HepG2 (cell line): Measurements from ENCODE around the gene PSMD9. TPM values are rescaled to one million over a fixed set of nuclear protein-coding genes. Genes with fewer than 3 reads are reported as not detected.

Experiments
- ATAC-seq: fragments of 200-7000 bp; cut with Tn5 transposase; 3 replicates; pipeline ENCODE4 v1.9.1; 2020; ENCODE audit warnings: mild to moderate bottlenecking, moderate library complexity
- BruUV-seq: library from RNA; stranded (reverse); fragments of 400-500 nt; replicated peaks from 2 replicates; lab custom pipeline; 2021; lab: Mats Ljungman, UMichigan
- CTCF ChIA-PET: fragments of 300-600 bp; formaldehyde crosslinking; extraction: SDS; loops from one replicate; lab custom pipeline; 2021; ENCODE audit warnings: low total read pairs, inconsistent platforms, low intra/inter-chr PET ratio; lab: Yijun Ruan, JAX
- POLR2A ChIA-PET: fragments of 350-600 bp; sonication (Branson Sonifier 250); formaldehyde crosslinking; loops from one replicate; lab custom pipeline; 2020; ENCODE audit warnings: antibody characterized with exemption, inconsistent platforms; lab: Yijun Ruan, JAX
- DNase-seq: peaks from one replicate; pipeline ENCODE4 v3.0.0-alpha.2; 2015; ENCODE audit warnings: low spot score
- FAIRE-seq: peaks from 3 replicates; lab custom pipeline; 2011; peaks lifted over from hg19 to GRCh38; lab: Jason Lieb, UNC
- H2AFZ ChIP-seq: one replicate; pipeline ENCODE4 v1.6.1; 2011; ENCODE audit warnings: low read length, inconsistent platforms
- H3K27ac ChIP-seq: fragments of 300-600 bp; 3 replicates; pipeline ENCODE4 v1.8.0; 2011; ENCODE audit warnings: mixed run types, mild to moderate bottlenecking, mixed read lengths, low read length, inconsistent platforms; ENCODE audit not compliant: insufficient read depth; ENCODE audit errors: extremely low read length
- H3K27me3 ChIP-seq, 2 experiments: fragments of 200-600 bp in 1 of 2; 2 replicates in 1 of 2; 3 replicates in 1 of 2; pipeline versions ENCODE4 v1.6.0 to v1.8.0; 2011; ENCODE audit warnings: low read length in 2 of 2, mild to moderate bottlenecking in 2 of 2, moderate library complexity in 2 of 2, inconsistent platforms in 1 of 2; ENCODE audit not compliant: insufficient read depth in 2 of 2, control insufficient read depth in 1 of 2
- H3K36me3 ChIP-seq, 2 experiments: fragments of 200-600 bp in 1 of 2; replicated peaks in 1 of 2; 2 replicates in 1 of 2; 3 replicates in 1 of 2; pipeline versions ENCODE4 v1.5.1 to v1.8.0; 2011; ENCODE audit warnings: low read length in 2 of 2, inconsistent platforms in 1 of 2; ENCODE audit not compliant: insufficient read depth in 2 of 2, control insufficient read depth in 1 of 2
- H3K4me1 ChIP-seq: 2 replicates; pipeline ENCODE4 v1.5.1; 2012; ENCODE audit warnings: low read length, inconsistent platforms; ENCODE audit not compliant: insufficient read depth
- H3K4me2 ChIP-seq: 2 replicates; pipeline ENCODE4 v1.6.0; 2011; ENCODE audit warnings: low read depth, low read length, inconsistent platforms
- H3K4me3 ChIP-seq, 3 experiments: fragments of 200-600 bp in 1 of 3; sonication (generic), shearing (Covaris generic) in 1 of 3; replicated peaks in 1 of 3; 2 replicates each; pipeline ENCODE4 v1.5.1; 2011 to 2016; ENCODE audit warnings: low read length in 3 of 3, inconsistent platforms in 2 of 3, low read depth in 2 of 3, mild to moderate bottlenecking in 2 of 3, control low read depth in 1 of 3, mixed read lengths in 1 of 3; ENCODE audit not compliant: insufficient read depth in 1 of 3
- H3K79me2 ChIP-seq: one replicate; pipeline ENCODE4 v1.6.1; 2011; ENCODE audit warnings: low read length, inconsistent platforms; ENCODE audit not compliant: insufficient read depth
- H3K9ac ChIP-seq: 2 replicates; pipeline ENCODE4 v1.6.0; 2011; ENCODE audit warnings: mild to moderate bottlenecking, low read depth, low read length, inconsistent platforms; ENCODE audit not compliant: insufficient read depth
- H3K9me3 ChIP-seq: 2 replicates; pipeline ENCODE4 v1.5.1; 2012; ENCODE audit warnings: mild to moderate bottlenecking, low read length
- H4K20me1 ChIP-seq: 2 replicates; pipeline ENCODE4 v1.6.0; 2011; ENCODE audit warnings: inconsistent platforms, mild to moderate bottlenecking, low read length, moderate library complexity; ENCODE audit not compliant: insufficient read depth
- FOXC1 ChIP-seq: sonication (generic); formaldehyde crosslinking; IDR thresholded peaks from 2 replicates; pipeline ENCODE4 v1.8.0; 2022; ENCODE audit warnings: mild to moderate bottlenecking, missing genetic modification reagents, borderline replicate concordance
- FOXP1 ChIP-seq, 2 experiments: fragments of 450-650 bp in 1 of 2; IDR thresholded peaks; 2 replicates each; pipeline ENCODE4 v1.6.1; 2017 to 2018; ENCODE audit warnings: antibody characterized with exemption in 1 of 2
- HMG20A ChIP-seq: IDR thresholded peaks from 2 replicates; pipeline ENCODE4 v1.6.1; 2016; ENCODE audit warnings: borderline replicate concordance
- HOMEZ ChIP-seq: IDR thresholded peaks from 2 replicates; pipeline ENCODE4 v1.6.1; 2016; ENCODE audit warnings: low read depth
- IRX3 ChIP-seq: sonication (generic); formaldehyde crosslinking; IDR thresholded peaks from 2 replicates; pipeline ENCODE4 v1.8.1; 2023; ENCODE audit warnings: mild to moderate bottlenecking, low read depth, missing genetic modification reagents, borderline replicate concordance
- NFE2L1 ChIP-seq: sonication (generic); formaldehyde crosslinking; IDR thresholded peaks from 2 replicates; pipeline ENCODE4 v1.4.0; 2020; ENCODE audit warnings: missing genetic modification reagents, mild to moderate bottlenecking, borderline replicate concordance
- NFYC ChIP-seq: IDR thresholded peaks from 2 replicates; pipeline ENCODE4 v1.6.1; 2016; ENCODE audit warnings: missing genetic modification reagents, missing compliant biosample characterization
- PHB2 ChIP-seq: fragments of 450-650 bp; IDR thresholded peaks from 2 replicates; pipeline ENCODE4 v1.6.1; 2018; ENCODE audit not compliant: partially characterized antibody
- SOX5 ChIP-seq: IDR thresholded peaks from 2 replicates; pipeline ENCODE4 v1.6.1; 2016; ENCODE audit warnings: borderline replicate concordance
- TRAFD1 ChIP-seq: sonication (generic); formaldehyde crosslinking; IDR thresholded peaks from 2 replicates; pipeline ENCODE4 v1.5.1; 2020; ENCODE audit warnings: missing genetic modification reagents, mild to moderate bottlenecking, borderline replicate concordance
- XBP1 ChIP-seq: sonication (generic); formaldehyde crosslinking; IDR thresholded peaks from 2 replicates; pipeline ENCODE4 v1.5.0; 2020; ENCODE audit warnings: missing genetic modification reagents
- ZFP82 ChIP-seq: sonication (generic); formaldehyde crosslinking; IDR thresholded peaks from 2 replicates; pipeline ENCODE4 v1.5.1; 2020; ENCODE audit warnings: mild to moderate bottlenecking, missing genetic modification reagents, borderline replicate concordance
- ZNF12 ChIP-seq: sonication (generic); formaldehyde crosslinking; IDR thresholded peaks from 2 replicates; pipeline ENCODE4 v1.5.0; 2020; ENCODE audit warnings: missing genetic modification reagents
- ZNF629 ChIP-seq: sonication (generic); formaldehyde crosslinking; conservative IDR thresholded peaks from 2 replicates; pipeline ENCODE4 v1.5.0; 2020; ENCODE audit warnings: missing genetic modification reagents
- WGBS: methylation state at CpG from one replicate; pipeline ENCODE4 v1.1.6; 2017; ENCODE audit warnings: low lambda C conversion rate; 5-methylcytosine and 5-hydroxymethylcytosine counted together
- in situ Hi-C: cut with HindIII; loops from 2 replicates; pipeline ENCODE4 v1.10.0; 2017; ENCODE audit warnings: low pct_unique_long_range_greater_than_20kb; ENCODE audit not compliant: extremely low pct_ligation_motif_present
- intact Hi-C: fragments of 100-400 bp; cut with micrococcal nuclease; formaldehyde crosslinking; loops from one replicate; pipeline ENCODE4 v1.10.0; 2022; ENCODE audit not compliant: unreplicated experiment
- polyA plus RNA-seq, 8 experiments: library from polyadenylated mRNA; depleted of rRNA in 3 of 8; stranded (reverse) in 7 of 8; unstranded in 1 of 8; fragments of >200 nt; fragmentation: Illumina TruSeq in 4 of 8; extraction: Trizol in 4 of 8; gene quantifications; 2 replicates each; pipeline versions ENCODE4 v1.2.1 to v1.2.3, GENCODE V29; 2011 to 2016; ENCODE audit warnings: low read depth in 4 of 8, missing spikeins in 1 of 8, mixed read lengths in 1 of 8; ENCODE audit not compliant: insufficient read depth in 1 of 8
- total RNA-seq, 5 experiments: library from RNA; depleted of rRNA; stranded (reverse); fragments of >200 nt; fragmentation: Illumina TruSeq; extraction: Trizol; gene quantifications; 2 replicates each; pipeline ENCODE4 v1.2.3, GENCODE V29; 2016; ENCODE audit warnings: low read depth in 1 of 5
- TF ChIP-seq, protein P1 (sequence below): sonication (generic); formaldehyde crosslinking; conservative IDR thresholded peaks from 2 replicates; pipeline ENCODE4 v1.4.0; 2020; ENCODE audit warnings: mild to moderate bottlenecking, missing genetic modification reagents, moderate library complexity

The PSMD9 gene
- total and polyA plus RNA-seq, 2 of the 13 experiments (the other 11 are each of a cell fraction or from before 2014, with no cell fraction given): 41.4 to 61.1 TPM

DNA sequence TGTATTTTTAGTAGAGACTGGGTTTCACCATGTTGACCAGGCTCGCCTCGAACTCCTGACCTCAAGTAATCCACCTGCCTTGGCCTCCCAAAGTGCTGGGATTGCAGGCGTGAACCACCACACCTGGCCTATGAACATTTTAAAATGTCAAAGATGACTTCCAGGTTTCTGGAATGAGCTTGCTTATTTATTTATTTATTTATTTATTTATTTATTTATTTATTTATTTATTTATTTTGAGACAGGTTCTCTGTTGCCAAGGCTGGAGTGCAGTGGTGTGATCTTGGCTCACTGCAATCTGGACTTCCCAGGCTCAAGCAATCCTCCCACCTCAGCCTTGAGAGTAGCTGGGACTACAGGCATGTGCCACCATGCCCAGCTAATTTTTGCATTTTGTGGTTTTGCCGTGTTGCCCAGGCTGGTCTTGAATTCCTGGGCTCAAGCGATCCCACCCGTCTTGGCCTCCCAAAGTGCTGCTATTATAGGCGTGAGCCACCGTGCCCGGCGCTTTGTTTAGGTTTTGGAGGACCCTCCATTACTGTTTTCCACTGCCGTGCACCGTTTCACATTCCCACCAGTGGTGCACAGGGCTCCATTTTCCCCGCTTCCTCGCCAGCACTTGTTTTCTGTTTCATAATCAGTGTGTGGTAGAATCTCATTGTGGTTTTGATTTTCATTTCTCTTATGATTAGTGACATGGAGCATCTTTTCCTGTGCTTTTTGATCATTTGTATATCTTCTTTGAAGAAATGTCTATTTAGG is 23.4 kb downstream of the PSMD9 start (continued):
- no peak for TF ChIP-seq ZNF629 (CRISPR knock-in tag)

GRCh38 chr12:121915841-121916321 is 27.3 kb downstream of the PSMD9 start:
- in situ Hi-C loops (no loop called here), intact Hi-C loops (loop anchor here (10.0 kb wide), 1 partner anchor 109 kb away; the partner anchor contains the start of gene BCL7A)
- BruUV-seq: no TSS peak
- no peaks in the 10 kb centered on the region for H3K4me1 ChIP-seq
- no peaks in the 10 kb centered on the region for H4K20me1 ChIP-seq
- H3K4me3 ChIP-seq: no peak overlapping the region
- DNase-seq (no peak), ATAC-seq (no peak), FAIRE-seq (no peak)
- H3K27ac ChIP-seq: no peak overlapping the region
- no peaks in the 10 kb centered on the region for H3K79me2 ChIP-seq
- ChIA-PET POLR2A (interaction anchor here (0.6 kb wide), 1 partner anchor 132 kb away, joined by 3 read pairs; no protein-coding TSS in a partner anchor), CTCF (no interaction called here)
- H3K36me3 ChIP-seq: peaks cover 12 to 32% of the 10 kb centered on the region in 2 experiments
- TF ChIP-seq SOX5 (no peak), TRAFD1 (CRISPR knock-in tag) (no peak), XBP1 (CRISPR knock-in tag) (no peak), HOMEZ (no peak), ZNF12 (CRISPR knock-in tag) (no peak), ZFP82 (CRISPR knock-in tag) (no peak), NFE2L1 (CRISPR knock-in tag) (no peak), HMG20A (CRISPR knock-in tag) (no peak), FOXP1 (IDR thresholded peaks at IDR 0.05) (no peak), FOXP1 (CRISPR knock-in tag; IDR thresholded peaks at IDR 0.05) (no peak), PHB2 (no peak), IRX3 (CRISPR knock-in tag) (no peak), FOXC1 (CRISPR knock-in tag) (no peak), NFYC (CRISPR knock-in tag) (no peak)
- TF ChIP-seq, protein P1, sequence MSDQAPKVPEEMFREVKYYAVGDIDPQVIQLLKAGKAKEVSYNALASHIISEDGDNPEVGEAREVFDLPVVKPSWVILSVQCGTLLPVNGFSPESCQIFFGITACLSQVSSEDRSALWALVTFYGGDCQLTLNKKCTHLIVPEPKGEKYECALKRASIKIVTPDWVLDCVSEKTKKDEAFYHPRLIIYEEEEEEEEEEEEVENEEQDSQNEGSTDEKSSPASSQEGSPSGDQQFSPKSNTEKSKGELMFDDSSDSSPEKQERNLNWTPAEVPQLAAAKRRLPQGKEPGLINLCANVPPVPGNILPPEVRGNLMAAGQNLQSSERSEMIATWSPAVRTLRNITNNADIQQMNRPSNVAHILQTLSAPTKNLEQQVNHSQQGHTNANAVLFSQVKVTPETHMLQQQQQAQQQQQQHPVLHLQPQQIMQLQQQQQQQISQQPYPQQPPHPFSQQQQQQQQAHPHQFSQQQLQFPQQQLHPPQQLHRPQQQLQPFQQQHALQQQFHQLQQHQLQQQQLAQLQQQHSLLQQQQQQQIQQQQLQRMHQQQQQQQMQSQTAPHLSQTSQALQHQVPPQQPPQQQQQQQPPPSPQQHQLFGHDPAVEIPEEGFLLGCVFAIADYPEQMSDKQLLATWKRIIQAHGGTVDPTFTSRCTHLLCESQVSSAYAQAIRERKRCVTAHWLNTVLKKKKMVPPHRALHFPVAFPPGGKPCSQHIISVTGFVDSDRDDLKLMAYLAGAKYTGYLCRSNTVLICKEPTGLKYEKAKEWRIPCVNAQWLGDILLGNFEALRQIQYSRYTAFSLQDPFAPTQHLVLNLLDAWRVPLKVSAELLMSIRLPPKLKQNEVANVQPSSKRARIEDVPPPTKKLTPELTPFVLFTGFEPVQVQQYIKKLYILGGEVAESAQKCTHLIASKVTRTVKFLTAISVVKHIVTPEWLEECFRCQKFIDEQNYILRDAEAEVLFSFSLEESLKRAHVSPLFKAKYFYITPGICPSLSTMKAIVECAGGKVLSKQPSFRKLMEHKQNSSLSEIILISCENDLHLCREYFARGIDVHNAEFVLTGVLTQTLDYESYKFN: no peak
- no peak overlapping the region for H3K9ac ChIP-seq
- no peaks in the 10 kb centered on the region for H3K27me3 ChIP-seq
- no peak overlapping the region for H3K4me2 ChIP-seq
- H2AFZ ChIP-seq: no peak overlapping the region
- WGBS: 96% methylated on average over 5 of the region's 5 CpGs
- H3K9me3 ChIP-seq: no peaks in the 10 kb centered on the region
